OCI-M1 (cell line): ENCODE data around the gene BPTF.
"Not testable (repeated sequence)": the region's sequence is repeated elsewhere in the genome, so short reads cannot be mapped to it uniquely, and the experiment has no call there.

Experiments
- DNase-seq: peaks from one replicate; lab custom pipeline; 2025; lab: John Stamatoyannopoulos, UW

BPTF gene

DNA sequence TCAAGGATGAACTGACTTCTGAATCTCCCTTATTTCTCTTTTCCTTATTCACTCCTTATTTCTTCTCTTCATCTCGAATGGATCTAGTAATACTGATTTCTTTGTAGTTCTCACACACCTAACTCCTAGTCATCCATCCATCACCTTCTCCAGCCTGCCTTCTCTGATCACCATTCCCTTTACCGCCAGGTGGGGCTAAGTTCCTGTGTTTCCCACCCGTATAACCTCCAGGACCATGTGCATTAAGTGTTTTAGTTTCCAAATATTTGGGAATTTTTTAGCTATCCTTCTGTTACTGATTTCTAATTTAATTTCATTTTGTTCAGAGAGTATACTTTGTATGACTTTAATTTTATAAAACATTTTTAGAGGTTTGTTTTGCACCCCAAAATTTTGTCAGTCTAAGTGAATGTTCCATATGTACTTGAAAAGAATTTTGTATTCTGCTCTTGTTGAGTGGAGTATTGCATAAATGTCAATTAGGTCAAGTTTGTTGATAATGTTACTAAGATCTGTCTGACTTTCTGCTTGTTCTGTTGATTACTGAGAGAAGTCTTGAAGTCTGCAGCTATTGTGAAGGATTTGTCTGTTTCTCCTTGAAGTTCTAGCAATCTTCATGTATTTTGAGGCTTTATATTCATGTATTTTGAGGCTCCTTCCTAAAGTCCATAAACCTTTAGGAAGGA lies 8.8 kb downstream of the BPTF start:
- DNase-seq = no peak

DNA sequence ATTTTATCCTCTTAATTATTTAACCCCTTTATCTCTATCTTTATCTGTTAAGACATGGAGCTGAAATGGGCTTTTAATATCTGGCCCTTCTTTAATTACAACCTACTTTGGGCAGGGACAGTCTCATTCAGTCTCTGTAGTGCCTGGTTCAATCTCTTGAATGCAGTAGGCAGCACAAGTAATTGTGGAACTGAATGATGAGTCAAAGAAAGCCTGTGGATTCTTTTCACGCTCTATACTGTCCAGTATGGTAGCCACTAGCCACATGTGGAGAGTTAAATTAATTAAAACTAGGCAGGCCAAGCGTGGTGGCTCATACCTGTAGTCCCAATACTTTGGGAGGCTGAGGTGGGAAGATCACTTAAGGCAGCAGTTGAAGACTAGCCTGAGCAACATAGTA lies 9.3 kb downstream of the BPTF start:
- DNase-seq = no peak

DNA sequence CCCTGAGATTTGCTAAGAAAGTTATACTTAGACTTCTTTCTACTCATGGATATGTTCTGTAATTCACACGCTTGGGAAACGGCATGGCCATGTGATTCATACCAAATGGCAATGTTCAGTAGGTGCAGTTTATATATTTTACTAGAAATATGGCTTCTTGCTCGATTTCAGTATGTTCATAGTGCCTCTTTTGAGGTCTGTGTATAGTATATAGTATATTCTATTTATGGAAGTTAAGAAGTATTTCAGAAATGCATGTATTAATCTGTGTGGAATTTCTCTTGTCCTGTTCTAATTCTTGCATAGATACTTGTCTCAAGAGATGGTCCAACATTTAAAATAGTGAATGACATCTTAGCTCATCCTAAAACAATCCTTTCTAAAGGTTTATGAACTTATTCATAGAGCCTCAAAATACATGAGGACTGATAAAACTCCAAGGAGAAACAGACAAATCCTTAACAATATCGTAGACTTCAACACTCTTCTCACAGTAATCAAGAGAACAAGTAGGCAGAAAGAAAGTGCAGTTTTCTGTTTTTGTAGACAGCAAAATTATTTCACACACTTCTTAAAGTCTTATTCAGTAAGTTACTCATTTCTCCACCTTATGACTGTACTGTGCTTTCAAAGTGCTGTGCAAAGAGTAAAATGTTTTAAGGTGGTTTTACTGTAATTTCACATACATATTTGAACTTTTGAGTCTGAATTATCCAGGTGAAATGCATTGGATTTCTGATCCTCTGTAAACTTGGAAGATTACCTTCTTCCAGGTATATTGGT lies 11.1 kb downstream of the BPTF start:
- no peak for DNase-seq

DNA sequence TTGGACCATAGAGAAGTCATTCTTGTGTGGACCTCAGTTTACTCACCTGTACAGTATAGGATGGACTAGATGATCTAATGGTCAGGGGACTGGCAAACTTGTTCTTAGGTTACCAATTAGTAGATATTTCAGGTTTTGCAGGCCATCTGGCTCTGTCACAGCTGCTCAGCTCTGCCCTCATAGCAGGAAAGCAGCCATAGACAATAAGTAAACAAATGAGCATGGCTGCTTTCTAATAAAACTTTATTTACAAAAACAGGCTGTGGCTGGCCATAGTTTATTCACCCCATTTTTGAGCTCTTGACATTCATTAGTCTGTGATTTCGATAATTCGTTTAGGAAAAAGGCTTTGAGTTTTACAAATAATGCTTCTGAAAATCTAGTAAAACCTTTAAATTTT lies 12.7 kb downstream of the BPTF start:
- DNase-seq = no peak

DNA sequence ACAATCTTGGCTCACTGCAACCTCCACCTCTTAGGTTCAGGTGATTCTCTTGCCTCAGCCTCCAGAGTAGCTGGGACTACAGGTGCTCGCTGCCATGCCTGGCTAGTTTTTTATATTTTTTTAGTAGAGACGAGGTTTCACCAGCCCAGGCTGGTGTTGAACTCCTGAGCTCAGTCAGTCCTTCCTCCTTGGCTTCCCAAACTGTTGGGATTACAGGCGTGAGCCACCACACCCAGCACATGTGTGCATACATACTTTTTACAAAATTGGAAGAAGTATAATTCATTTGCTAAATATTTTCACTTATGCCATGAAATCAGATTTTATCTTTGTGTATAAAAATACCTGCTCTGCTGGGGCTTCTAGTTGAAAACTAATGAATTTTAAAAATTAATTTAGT lies 13.2 kb downstream of the BPTF start:
- DNase-seq = no peak

DNA sequence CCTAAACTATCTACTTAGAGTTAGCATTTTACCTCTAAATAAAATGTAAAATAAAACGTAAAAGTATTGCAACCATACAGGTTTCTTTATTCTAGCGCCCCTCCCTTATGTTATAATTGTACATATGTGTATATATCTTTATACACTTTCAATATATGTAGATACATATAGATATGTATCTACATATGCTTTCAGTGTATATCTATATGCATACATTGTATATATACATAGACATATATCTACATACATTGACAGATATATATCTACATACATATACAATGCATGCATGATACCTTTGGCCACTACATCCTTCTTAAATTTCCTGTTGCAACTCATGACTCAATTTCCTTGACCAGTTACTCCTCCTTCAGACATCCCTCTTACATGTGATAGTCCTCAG lies 16.7 kb downstream of the BPTF start:
- DNase-seq = no peak

DNA sequence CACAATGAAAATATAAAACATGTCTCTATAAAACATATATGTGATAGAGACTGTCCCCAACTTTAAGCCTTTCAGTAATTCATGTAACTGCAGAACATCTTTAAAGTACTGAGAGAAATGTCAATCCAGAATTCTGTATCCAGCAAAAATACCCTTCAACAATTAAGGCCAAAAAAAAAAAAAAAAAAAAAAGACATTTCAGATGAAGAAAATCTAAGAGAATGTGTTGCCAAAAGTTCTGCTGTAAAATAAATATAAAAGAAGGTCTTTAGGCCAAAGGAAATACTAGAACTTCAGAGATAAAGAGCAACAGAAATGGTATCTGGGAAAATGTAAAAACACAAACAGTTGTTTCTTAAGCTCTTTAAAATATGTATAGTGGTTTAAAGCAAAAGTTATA lies 17.3 kb downstream of the BPTF start:
- no peak for DNase-seq

DNA sequence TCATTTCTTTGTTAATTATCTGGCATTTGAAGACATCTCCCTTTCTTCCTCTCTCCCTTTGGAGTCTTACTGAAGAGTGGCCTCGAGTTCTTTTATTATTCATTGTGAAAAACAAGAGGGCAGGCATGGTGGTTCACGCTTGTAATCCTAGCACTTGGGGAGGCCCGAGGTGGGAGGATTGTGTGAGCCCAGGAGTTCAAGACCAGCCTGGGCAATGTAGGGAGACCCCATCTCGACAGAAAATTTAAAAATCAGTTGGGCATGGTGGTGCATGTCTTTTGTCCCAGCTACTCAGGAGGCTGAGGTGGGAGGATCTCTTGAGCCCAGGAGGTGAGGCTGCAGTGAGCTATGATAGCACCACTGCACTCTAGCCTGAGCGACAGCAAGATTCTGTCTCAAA lies 20.1 kb downstream of the BPTF start:
- DNase-seq = no peak

DNA sequence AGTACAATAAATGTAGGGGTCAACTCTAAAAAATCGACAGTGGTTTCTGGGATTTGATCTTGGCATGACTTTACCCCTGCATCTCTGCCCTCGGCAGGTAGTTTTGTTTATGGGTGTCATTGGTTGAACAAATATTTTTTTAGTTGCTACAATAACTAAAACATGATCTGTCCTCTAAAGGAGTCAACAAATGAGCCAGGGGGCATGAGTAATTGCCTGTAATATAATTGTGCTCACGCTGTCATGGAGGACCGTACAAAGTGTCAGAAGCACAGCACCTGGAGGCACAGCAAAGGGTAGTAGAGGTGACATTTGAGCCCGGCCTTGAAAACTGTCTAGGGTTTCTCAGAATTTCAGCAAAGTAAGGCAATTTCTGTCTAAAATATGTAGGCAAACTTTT lies 22.9 kb downstream of the BPTF start:
- DNase-seq = not testable (repeated sequence)

DNA sequence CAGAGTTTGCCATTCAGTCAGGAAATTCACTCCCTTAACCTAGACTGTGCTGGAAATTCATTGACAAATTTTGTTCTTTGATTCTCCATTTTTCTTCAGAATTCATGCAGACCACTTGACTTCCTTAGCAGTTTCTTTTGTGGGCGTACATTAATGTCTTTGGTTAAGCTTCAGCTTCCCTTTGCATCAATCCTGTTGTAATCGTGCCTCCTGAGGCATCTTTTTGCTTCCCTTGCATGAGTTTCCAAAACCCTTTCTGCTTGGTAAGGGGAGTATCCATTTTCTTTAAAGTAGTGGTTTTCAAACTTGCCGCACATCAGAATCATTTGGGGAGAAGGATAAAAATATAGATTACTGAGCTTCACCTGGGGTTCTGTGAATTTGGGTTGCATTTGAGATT lies 23.5 kb downstream of the BPTF start:
- not testable (repeated sequence) for DNase-seq

DNA sequence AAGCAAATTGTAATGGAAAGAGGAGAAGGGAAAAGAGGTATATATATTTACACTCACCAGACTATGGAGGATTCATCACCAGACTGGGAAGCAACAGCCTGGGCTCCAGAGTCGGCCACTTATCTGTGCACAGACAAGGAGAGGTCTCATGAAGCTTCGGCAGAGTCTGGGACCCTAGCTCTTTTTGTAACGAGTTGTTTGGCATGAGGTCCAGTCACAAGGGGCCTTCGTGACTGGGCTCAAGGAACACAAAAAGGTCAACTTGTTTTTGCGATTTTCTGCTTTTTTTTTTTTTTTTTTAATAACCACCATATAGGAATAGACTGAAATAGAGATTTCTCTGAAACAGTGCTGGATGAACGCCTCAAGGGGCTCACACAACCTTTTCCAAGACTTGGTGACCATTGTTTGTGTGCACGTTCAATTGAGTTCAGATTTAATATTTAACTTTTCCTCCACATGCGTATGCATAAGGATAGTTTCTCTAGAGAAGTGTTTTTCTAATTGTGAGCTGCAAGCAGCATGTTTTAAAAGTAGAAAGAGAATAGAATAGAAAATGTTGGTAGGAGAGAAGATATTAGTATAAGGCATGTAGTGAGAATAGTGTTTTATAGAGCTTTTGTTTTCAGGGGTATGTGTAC lies 25.8 kb downstream of the BPTF start:
- no peak for DNase-seq

DNA sequence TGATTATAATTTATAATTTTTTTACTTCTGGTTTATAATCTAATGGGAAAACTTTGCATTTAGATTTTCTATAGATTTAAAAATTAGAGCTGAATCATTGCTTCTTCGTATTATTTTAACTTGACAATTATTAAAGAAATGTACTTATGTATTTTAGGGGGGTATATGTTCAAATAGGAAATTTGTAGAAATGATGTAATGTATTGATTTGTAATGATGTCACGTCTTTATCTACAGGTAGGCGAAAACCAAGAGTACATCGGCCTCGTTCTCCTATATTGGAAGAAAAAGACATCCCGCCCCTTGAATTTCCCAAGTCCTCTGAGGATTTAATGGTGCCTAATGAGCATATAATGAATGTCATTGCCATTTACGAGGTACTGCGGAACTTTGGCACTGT lies 28.4 kb downstream of the BPTF start:
- no peak for DNase-seq

DNA sequence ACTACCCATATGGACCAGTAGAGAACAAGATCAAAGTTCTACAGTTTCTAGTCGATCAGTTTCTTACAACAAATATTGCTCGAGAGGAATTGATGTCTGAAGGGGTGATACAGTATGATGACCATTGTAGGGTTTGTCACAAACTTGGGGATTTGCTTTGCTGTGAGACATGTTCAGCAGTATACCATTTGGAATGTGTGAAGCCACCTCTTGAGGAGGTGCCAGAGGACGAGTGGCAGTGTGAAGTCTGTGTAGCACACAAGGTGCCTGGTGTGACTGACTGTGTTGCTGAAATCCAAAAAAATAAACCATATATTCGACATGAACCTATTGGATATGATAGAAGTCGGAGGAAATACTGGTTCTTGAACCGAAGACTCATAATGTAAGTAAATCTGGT lies 29.1 kb downstream of the BPTF start:
- DNase-seq = no peak

DNA sequence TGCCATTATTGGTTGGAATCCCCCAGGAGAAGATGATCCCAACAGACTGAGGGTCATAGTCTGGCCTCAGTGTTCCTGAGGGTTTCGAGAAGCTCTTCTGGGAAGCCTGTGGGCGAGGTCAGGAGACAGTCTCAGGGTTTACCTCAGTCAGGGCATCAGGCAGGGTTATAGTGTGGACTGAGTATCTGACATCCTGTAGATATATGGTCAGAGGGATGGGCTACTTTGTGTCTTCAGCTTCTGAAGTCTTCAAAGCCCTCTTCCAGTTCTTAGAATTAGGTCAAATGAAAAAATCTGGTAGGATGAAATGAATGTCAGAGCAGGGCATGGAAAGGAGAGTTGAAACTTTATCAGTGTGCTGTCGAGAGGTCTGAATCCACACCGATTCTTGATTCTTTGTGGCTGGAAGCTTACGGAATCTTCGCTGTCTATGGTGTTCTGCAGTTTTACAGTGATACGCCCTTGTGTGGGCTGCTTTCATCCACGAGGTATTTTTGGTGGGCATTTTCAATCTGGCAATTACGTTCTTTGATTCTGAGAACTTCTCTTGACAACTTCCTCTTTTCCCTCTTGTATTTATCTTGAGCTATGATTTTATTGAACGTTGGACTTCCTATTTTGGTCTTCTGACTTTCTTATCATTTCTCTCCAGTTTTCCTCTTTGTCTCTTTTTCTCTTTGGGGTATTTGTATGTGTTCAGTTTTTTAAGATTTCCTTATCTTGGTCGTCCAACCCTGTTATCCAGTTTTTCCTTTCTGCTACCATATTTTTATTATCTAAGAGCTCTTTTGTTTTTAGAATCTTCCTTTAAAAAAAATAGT lies 30.4 kb downstream of the BPTF start:
- DNase-seq = peak; percentile 97

DNA sequence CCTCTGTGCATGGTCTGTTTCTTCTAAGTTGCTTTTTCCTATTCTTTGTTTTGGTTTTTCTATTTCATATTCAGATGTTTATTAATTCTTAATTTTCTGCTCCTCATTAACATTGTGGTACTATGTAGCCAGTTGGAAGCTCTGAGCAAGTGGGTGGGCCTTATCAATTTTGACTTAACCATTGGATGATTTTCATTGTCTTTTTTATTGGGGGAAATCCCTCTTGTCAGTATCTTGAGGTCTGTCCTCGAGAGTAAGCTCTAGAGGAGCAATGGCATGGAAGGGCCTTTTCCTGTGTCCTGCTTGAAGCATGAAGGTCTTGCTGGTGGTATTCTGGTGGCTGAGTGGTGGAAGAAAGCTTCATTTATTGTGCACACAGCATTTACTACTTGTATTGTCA lies 31.1 kb downstream of the BPTF start:
- peak; percentile 47 for DNase-seq

DNA sequence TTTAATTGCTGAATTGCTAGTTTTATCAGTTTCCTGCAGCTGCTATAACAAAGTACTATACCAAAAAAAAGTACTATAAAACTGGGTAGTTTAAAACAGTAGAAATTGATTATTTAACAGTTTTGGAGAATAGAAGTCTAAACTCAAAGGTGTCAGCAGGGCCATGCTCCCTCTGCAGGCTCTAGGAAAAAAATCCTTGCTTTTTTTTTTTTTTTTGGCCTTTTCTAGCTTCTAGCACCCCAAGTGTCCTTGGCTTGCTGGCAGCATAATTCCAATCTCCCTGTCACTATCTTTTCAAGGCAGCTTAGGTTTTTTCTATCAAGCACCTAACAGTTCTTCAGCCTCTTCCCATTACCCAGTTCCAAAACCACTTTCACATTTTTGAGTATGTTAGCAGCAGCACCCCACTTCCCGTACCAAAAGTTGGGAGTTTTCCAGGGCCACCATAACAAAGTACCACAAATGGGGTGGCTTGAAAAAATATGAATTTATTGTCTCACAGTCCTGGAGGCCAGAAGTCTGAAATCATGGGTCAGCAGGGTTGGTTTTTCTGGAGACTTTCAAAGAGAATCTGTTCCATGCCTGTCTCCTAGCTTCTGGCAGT lies 37.4 kb downstream of the BPTF start:
- peak; percentile 33 for DNase-seq

DNA sequence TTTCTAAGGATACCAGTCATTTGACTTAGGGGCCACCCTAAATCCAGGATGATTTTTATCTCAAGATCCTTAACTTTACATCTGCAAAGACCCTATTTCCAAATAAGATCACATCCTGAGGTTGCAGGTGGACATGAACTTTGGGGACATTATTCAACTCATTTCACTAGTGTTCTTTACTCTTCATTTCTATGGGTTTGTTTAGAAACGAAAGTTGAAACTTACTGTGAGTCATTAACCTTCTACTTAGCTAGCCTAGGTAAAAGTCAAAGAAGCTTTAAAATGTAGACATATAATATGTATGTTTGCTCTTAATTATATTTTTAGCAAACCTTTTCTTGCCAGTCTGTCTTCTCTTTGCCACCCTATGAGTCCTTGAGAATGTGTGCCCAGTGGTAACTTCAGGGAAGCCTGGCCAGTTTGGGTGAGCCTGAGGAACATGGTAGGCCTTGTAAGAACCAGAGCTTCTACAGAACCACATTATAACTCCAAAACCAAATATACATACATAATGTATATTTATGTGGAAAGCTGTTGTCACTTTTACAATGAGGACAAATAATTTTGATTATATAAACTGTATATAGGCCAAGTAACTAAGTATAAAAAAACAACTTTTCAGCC lies 38.4 kb downstream of the BPTF start:
- DNase-seq = no peak

DNA sequence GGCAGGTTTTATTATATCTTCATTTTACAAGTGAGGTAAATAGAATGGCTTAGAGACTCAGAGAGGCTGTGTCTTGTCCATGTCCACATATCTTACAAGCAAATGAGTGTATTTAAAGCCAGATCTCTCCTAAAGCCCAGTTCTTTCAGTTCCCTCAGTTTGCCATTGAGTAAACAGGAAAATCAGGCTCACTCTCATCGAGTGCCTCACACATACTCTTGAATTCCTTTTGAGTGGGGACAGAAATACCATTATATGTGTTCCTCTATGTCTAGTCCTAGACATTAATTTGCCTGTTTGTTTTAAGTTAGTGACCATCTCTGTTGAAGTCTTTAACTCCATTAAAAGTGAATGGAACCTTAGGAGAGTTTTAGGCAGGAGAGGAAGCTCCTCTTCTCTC lies 40.1 kb downstream of the BPTF start:
- no peak for DNase-seq

DNA sequence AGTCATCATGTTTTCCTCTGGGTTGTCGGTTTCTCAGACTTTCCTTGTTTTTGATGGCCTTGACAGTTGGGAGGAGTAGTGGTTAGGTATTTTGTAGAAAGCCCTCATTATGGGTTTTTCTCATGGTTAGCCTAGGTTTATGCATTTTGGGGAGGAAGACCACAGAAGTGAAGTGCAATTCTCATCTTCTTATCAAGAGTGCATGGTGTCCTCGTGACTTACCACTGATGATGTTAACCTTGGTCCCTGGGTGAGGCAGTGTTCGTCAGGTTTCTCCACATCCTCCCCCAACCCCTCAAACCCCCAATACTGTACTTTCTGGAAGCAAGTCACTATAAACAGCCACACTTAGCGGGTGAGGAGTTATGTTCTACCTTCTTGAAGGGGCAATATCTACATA lies 42.3 kb downstream of the BPTF start:
- DNase-seq = peak; percentile 43

DNA sequence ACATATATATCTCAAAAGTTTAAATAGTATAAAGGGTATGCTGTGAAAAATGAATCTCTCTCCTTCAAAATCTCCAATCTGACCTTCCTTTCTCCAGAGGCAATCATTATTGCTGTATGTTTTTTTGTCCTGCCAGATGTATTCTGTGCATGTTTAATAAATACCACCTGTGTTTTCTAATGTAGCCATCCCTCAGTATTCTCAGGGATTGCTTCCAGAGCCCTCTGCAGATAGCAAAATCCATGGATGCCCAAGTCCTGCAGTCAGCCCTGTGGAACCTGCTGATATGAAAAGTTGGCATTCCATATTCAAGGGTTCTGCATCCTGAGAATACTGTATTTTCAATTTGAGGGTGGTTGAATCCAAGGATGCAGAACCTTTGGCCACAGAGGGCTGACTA lies 42.9 kb downstream of the BPTF start:
- no peak for DNase-seq

DNA sequence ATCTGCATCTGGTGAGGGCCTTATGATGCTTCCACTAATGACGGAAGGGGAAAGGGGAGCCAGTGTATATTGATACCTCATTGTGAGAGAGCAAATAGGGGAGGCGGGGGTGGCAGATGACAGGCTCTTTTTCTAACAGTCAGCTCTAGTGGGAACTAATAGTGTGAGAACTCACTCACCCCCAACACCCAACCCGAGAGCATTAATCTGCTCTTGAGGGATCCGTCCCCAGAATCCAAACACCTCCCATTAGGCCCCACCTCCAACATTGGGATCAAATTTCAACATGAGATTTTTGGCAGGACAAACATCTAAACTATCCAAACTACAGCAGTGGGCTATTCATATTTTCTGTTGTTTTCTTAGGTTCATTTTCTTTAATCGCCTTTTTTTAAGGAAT lies 54.4 kb downstream of the BPTF start:
- no peak for DNase-seq

DNA sequence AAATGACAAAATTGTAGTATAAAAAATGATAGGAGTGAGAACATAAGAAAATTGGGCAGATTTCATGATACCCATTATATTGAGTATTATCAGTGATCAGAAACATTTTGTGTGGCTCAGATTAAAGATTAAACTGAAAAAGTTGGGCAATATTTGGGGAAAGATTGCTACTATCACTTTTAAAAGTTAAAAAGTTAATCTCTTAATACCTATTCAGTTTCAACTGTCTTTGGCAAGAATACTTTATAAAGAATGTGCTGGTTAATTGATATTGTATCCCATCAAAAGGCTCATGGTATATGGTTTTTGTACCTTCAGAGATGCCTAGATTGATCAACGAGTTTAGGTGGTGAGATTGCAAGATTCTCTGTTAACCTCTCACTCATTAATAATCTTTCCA lies 55.8 kb downstream of the BPTF start:
- DNase-seq = no peak
